ENCODE data around the gene RARB.

GRCh38 chr3:25437953-25438352, 9.9 kb downstream of the RARB start:
- TF ChIP-seq, protein P1, sequence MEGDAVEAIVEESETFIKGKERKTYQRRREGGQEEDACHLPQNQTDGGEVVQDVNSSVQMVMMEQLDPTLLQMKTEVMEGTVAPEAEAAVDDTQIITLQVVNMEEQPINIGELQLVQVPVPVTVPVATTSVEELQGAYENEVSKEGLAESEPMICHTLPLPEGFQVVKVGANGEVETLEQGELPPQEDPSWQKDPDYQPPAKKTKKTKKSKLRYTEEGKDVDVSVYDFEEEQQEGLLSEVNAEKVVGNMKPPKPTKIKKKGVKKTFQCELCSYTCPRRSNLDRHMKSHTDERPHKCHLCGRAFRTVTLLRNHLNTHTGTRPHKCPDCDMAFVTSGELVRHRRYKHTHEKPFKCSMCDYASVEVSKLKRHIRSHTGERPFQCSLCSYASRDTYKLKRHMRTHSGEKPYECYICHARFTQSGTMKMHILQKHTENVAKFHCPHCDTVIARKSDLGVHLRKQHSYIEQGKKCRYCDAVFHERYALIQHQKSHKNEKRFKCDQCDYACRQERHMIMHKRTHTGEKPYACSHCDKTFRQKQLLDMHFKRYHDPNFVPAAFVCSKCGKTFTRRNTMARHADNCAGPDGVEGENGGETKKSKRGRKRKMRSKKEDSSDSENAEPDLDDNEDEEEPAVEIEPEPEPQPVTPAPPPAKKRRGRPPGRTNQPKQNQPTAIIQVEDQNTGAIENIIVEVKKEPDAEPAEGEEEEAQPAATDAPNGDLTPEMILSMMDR (IDR thresholded peaks at IDR 0.05): no peak
- no peak for TF ChIP-seq POLR2A (IDR thresholded peaks at IDR 0.05)
